ENCODE data around the gene HCFC1. TPM values are rescaled to one million over a fixed set of nuclear protein-coding genes. Genes with fewer than 3 reads are reported as not detected.
A peak's percentile ranks its signal among the peaks of the same experiment; 100 is the strongest.

HCFC1 gene
- total RNA-seq, 1 donor from 2014 or later, result 45.3 TPM

GRCh38 chrX:153905481-153906095, 66.0 kb downstream of the HCFC1 start:
- DNase-seq (ENCODE audit: low spot score), result peak; percentile 85

GRCh38 chrX:153903991-153904957, 67.3 kb downstream of the HCFC1 start, which contains the start of gene AVPR2:
Gene AVPR2 (plus strand): TSS chrX:153904673. CDS start chrX:153905146, 473 bp downstream.
- DNase-seq (ENCODE audit: low spot score), result no peak

- peak; percentile 89 for DNase-seq (ENCODE audit: low spot score)
These were observed 68.2 kb downstream of the HCFC1 start for GRCh38 chrX:153903238-153903980.

- DNase-seq (ENCODE audit: low spot score), result no peak
These were observed 69.2 kb downstream of the HCFC1 start for GRCh38 chrX:153902385-153902784.

GRCh38 chrX:153901753-153902140, 69.9 kb downstream of the HCFC1 start:
- DNase-seq (ENCODE audit: low spot score), result no peak

- no peak for DNase-seq (ENCODE audit: low spot score)
These were observed 70.5 kb downstream of the HCFC1 start for GRCh38 chrX:153900831-153901752.

GRCh38 chrX:153897899-153898298, 73.7 kb downstream of the HCFC1 start:
- no peak for DNase-seq (ENCODE audit: low spot score)

Small RNA genes lying within 50 kb of the gene (microRNA-seq; reads per million reads assigned to microRNA genes)
- gene MIR3202-1 (ENCODE audit: borderline number of aligned reads), result not detected
- not detected for gene MIR3202-2 (ENCODE audit: borderline number of aligned reads)
- gene MIR718 (ENCODE audit: borderline number of aligned reads), result not detected

Other genes starting within 250 kb of the HCFC1 start
- gene BCAP31, start 247.4 kb downstream of the HCFC1 start, total RNA-seq, result 513 TPM
- 32.3 TPM for gene ABCD1, start 247.0 kb downstream of the HCFC1 start, total RNA-seq
- gene PLXNB3, start 207.6 kb downstream of the HCFC1 start, total RNA-seq, result 10.2 TPM
- 0.74 TPM for gene SRPK3, start 190.8 kb downstream of the HCFC1 start, total RNA-seq
- 57.4 TPM for gene IDH3G, start 177.4 kb downstream of the HCFC1 start, total RNA-seq
- 191 TPM for gene SSR4, start 177.2 kb downstream of the HCFC1 start, total RNA-seq
- gene PDZD4, start 141.3 kb downstream of the HCFC1 start, total RNA-seq, result 2.5 TPM
- gene L1CAM, start 85.6 kb downstream of the HCFC1 start, total RNA-seq, result 2.4 TPM
- 7.2 TPM for gene AVPR2, start 67.1 kb downstream of the HCFC1 start, total RNA-seq
- gene ARHGAP4, start 45.6 kb downstream of the HCFC1 start, total RNA-seq, result 43.0 TPM
- gene NAA10, start 36.8 kb downstream of the HCFC1 start, total RNA-seq, result 118 TPM
- gene RENBP, start 27.2 kb downstream of the HCFC1 start, total RNA-seq, result 34.5 TPM
- gene TMEM187, start 936 bp upstream of the HCFC1 start, total RNA-seq, result 8.7 TPM
- 167 TPM for gene IRAK1, start 48.1 kb upstream of the HCFC1 start, total RNA-seq
- 65.5 TPM for gene MECP2, start 125.9 kb upstream of the HCFC1 start, total RNA-seq
- gene OPN1LW, start 172.4 kb upstream of the HCFC1 start, total RNA-seq, result not detected
- gene OPN1MW, start 210.8 kb upstream of the HCFC1 start, total RNA-seq, result not detected
- not detected for gene OPN1MW2, start 247.9 kb upstream of the HCFC1 start, total RNA-seq